ENCODE results near the gene MINK1. TPM values are rescaled to one million over a fixed set of nuclear protein-coding genes. Genes with fewer than 3 reads are reported as not detected.
A peak's percentile ranks its signal among the peaks of the same experiment; 100 is the strongest.

Gene MINK1
- total and polyA plus RNA-seq, 9 donors = 37.6 to 177 (median 95.8) TPM

DNA sequence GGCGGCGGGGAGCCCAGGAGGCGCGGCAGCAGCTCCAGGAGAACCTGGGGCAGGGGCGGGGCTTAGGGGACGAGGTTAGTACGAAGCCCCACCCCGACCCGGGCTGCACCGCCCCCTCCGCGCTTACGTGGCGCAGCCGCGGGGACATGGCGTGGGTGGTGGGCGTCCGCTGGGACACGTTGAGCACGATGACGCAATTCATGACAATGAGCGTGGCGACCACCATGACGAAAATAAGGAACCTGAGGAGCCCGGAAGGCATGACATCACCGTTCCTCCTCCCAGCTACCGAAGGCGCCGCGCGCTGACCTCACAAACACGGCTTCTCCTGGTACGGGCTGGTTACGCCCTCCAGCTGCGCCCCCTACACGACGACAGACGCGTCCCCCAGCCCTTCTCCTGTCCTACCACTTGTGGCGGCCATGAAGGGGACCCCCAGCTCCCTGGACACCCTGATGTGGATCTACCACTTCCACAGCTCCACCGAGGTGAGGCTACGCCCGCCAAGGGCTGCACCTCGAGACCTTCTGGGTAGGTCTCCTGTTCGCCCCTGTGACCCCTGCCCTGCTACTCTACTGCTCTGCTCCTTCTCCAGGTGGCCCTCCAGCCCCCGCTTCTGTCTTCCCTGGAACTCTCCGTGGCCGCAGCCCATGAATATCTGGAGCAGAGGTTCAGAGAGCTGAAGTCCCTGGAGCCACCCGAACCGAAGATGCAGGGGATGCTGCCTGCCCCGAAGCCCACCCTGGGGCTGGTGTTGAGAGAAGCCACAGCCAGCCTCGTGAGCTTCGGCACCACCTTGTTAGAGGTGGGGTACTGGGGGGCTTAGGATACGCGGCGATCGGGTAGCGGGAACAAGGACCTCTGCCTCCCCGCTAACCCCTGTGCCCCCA, 66.4 kb downstream of the MINK1 start, which contains the start of gene C17orf107:
Gene C17orf107, plus strand, starts transcription at position 196 of the 890 bp plus-strand sequence. Its CDS starts 227 bp downstream, at position 423.
- peak; percentile 84 to 93 (median 90) for DNase-seq
- no peaks in the 10 kb centered on the region for H3K9me3 ChIP-seq
- peak within 1 kb of the TSS; percentile 66 to 77 for H3K27ac ChIP-seq
- intact Hi-C loops (cut with DNase I) = loop anchor here in 2 of 4 donors (5.0 kb wide), 2 partner anchors 112 to 167 kb away; partner anchors contain the start of genes GLTPD2 (in 1 of the 2), MED11 (in 1 of the 2) and VMO1 (in 1 of the 2)
- H3K36me3 ChIP-seq = no peaks in the 10 kb centered on the region
- H3K4me1 ChIP-seq (ENCODE audit: insufficient read depth) = peaks cover 11% of the 10 kb centered on the region
- peak within 1 kb of the TSS; percentile 39 for H3K4me3 ChIP-seq
- H3K27me3 ChIP-seq = no peaks in the 10 kb centered on the region
- 16 to 31% (median 27%) methylated on average over 56 to 60 of the region's 60 CpGs for WGBS, 3 donors
- TF ChIP-seq, protein P1, sequence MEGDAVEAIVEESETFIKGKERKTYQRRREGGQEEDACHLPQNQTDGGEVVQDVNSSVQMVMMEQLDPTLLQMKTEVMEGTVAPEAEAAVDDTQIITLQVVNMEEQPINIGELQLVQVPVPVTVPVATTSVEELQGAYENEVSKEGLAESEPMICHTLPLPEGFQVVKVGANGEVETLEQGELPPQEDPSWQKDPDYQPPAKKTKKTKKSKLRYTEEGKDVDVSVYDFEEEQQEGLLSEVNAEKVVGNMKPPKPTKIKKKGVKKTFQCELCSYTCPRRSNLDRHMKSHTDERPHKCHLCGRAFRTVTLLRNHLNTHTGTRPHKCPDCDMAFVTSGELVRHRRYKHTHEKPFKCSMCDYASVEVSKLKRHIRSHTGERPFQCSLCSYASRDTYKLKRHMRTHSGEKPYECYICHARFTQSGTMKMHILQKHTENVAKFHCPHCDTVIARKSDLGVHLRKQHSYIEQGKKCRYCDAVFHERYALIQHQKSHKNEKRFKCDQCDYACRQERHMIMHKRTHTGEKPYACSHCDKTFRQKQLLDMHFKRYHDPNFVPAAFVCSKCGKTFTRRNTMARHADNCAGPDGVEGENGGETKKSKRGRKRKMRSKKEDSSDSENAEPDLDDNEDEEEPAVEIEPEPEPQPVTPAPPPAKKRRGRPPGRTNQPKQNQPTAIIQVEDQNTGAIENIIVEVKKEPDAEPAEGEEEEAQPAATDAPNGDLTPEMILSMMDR (IDR thresholded peaks at IDR 0.05) = no peak
- TF ChIP-seq EP300 (IDR thresholded peaks at IDR 0.05) (no peak), POLR2A (IDR thresholded peaks at IDR 0.05) (no peak)

DNA sequence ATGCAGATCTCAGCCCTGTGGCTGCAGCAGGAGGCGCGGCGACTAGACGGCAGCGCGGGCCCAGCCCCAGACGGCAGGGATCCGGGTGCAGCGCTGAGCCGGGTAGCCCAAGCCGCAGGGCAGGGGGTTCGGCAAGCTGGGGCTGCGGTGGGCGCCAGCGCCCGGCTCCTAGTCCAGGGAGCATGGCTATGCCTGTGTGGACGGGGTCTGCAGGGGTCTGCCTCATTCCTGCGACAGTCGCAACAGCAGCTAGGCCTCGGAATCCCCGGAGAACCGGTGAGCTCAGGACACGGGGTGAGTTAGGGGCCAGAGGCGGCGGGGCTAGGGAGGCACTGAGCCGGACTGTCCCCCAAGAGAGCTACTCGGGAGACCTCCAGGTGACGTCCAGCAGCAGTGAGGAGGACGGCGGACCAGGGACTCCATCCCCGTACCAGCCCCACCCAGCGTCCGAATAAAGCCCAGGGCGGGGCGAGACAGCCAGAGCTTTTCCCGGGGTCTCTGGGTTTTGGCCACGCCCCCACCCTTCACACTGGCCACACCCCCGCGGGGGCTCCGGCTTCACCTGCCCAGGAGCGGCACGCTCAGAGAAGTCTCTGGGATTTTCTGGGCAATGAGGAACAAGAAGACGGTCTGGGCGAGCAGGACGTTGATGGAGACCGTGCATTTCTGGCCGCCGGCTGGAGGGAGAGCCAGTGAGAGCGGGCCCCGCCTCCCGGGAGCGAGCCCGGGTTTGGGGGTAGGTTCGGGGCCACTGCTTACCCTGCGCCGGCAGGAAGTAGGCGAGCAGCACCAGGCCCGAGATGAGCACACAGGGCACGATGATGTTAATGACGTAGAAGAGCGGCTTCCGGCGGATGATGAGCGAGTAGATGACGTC, 67.3 kb downstream of the MINK1 start:
- peak in 4 of 5 donors; percentile 23 to 64 (median 52) for DNase-seq
- no peaks in the 10 kb centered on the region for H3K9me3 ChIP-seq
- H3K4me3 ChIP-seq = peak overlapping the region; percentile 39
- no peak overlapping the region for H3K27ac ChIP-seq
- intact Hi-C loops (cut with DNase I) = loop anchor here in 1 of 4 donors (5.0 kb wide), 1 partner anchor 113 kb away; the partner anchor contains the start of genes GLTPD2 and VMO1
- no peaks in the 10 kb centered on the region for H3K36me3 ChIP-seq
- H3K4me1 ChIP-seq (ENCODE audit: insufficient read depth) = peaks cover 11% of the 10 kb centered on the region
- H3K27me3 ChIP-seq = no peaks in the 10 kb centered on the region
- TF ChIP-seq POLR2A (IDR thresholded peaks at IDR 0.05) (no peak), EP300 (IDR thresholded peaks at IDR 0.05) (no peak)
- TF ChIP-seq, protein P1 (IDR thresholded peaks at IDR 0.05) = no peak
- 70 to 84% (median 80%) methylated on average over 56 to 65 of the region's 65 CpGs for WGBS, 3 donors

DNA sequence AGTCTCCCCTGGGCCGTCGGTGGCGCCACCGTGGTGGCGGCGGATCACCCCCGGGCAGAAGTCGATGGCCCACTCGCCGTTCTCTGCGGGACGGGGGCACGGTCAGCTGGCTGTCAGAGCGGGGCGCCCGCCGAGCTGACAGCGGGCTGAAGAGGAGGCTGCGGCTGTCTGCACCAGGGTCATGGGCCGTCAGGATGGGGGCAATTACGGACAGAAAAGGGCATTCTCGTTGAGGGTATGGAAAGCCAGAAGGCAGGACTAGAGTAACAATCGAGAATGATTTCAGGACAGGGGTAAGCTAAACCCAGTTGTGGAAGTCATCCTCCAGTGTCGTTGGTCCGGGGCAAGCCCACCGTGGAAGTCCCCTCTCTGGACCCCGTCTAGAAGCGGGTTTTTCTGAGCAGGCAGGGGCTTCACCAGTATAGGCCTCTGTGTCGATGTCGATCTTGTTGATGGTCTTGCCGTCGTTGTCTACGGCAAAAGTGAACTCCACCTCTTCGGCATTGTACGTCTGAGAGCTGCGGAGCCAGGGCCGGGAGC, 68.0 kb downstream of the MINK1 start:
- Histone ChIP-seq H3K27me3 (no peaks in the 10 kb centered on the region), H3K27ac (no peak overlapping the region), H3K4me3 (no peak overlapping the region), H3K4me1 (ENCODE audit: insufficient read depth) (peaks cover 11% of the 10 kb centered on the region), H3K36me3 (no peaks in the 10 kb centered on the region), H3K9me3 (no peaks in the 10 kb centered on the region)
- intact Hi-C loops (cut with DNase I) = loop anchor here in 1 of 4 donors (5.0 kb wide), 1 partner anchor 114 kb away; the partner anchor contains the start of genes GLTPD2 and VMO1
- TF ChIP-seq POLR2A (IDR thresholded peaks at IDR 0.05) = no peak
- TF ChIP-seq EP300 (IDR thresholded peaks at IDR 0.05) = no peak
- DNase-seq = no peak
- WGBS, 3 donors = 82 to 87% (median 84%) methylated on average over 37 of the region's 37 CpGs

DNA sequence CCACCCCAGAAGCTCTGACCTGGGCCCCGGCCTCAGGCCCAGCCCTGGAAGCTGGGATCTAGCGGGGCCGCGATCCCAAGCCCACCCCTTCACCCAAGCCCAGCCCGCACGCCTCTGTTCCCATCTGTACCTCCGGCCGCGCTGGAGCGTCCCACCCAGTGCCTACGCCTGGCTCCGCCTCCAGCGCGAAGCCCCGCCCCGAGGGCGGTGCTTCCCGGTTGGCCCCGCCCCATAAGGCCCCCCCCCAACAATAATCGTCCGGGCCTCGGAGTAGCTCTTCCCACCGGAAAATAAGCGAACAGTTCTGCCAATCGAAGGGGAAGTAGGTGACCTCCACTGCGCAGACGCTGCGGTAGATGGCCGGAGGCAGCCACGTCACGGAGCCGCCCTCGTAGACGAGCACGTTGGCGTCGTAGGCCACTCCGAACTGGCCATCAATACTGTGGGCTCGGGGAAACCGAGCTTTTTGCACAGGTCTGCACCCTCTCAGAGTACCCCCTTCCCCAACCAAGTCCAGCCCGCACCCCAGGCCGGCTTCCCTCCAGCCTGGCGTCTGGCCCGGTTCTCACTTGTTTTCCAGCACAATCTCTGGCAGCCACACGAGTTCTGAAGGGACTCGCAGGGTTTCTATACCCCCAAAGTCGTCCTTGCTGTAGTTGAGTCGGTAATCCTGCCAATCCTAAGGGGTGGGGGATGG, 68.7 kb downstream of the MINK1 start:
- peak; percentile 47 to 71 (median 57) for DNase-seq
- WGBS, 3 donors = 49 to 60% (median 56%) methylated on average over 47 to 48 of the region's 48 CpGs
- no peaks in the 10 kb centered on the region for H3K9me3 ChIP-seq
- intact Hi-C loops (cut with DNase I) = loop anchor here in 1 of 4 donors (5.0 kb wide), 1 partner anchor 114 kb away; the partner anchor contains the start of genes GLTPD2 and VMO1
- H3K4me3 ChIP-seq = no peak overlapping the region
- no peaks in the 10 kb centered on the region for H3K27me3 ChIP-seq
- H3K27ac ChIP-seq = peak overlapping the region in 1 of 2 donors; percentile 61
- H3K36me3 ChIP-seq = no peaks in the 10 kb centered on the region
- peaks cover 11% of the 10 kb centered on the region for H3K4me1 ChIP-seq (ENCODE audit: insufficient read depth)
- TF ChIP-seq, protein P1 (IDR thresholded peaks at IDR 0.05) = no peak
- TF ChIP-seq EP300 (IDR thresholded peaks at IDR 0.05) (no peak), POLR2A (IDR thresholded peaks at IDR 0.05) (no peak)

All from ovary (tissue), 9 donors.